GM20431 (cell line): ENCODE results near the gene PXYLP1.

Experiments used
- in situ Hi-C: fragments of 300-500 bp; cut with MseI, MboI; formaldehyde crosslinking; loops from one replicate; pipeline ENCODE4 v1.15.0; 2020; ENCODE audit warnings: low sequenced_read_pairs; ENCODE audit not compliant: unreplicated experiment

Gene PXYLP1

GRCh38 chr3:141335531-141336061, 104.0 kb downstream of the PXYLP1 start:
- in situ Hi-C loops: no loop called here

DNA sequence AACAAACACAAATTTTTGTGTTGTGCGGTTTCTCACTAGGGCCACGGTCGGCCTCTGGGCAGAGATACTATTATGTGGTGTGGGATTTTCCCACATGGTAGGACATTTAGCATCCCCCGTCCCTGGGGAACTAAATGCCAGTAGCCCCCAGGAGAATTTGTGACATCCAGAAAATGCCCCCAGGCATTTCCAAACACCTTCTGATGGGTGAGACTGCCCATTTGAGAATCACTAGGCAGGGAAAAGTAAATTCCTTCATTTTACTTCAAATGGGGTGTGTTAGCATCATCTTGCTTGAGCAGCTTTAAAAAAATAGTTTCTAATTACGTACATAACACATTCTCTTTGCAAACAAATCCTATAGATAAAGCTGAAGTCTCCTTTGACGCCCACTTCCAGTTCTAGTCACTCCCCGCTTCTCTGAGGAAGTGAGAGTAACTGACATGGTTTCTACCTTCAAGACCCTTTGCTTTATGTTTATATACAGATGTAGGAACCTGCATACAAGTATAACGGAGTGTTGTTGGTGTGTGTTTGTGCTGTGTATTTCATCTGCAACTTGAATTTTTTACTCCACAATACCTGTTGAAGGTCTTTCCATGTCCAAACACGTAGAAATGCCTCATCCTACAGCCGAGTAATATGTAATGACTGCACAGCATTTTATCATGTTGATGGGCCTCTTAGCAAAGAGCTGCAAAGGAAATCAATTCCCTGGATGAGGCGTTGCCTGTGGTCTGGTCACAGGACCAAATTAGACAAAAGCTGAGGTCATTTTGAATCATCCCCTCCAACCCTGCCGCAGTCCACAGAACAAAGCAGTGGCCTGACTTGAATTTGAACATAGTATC, 105.3 kb downstream of the PXYLP1 start:
- in situ Hi-C loops: no loop called here

DNA sequence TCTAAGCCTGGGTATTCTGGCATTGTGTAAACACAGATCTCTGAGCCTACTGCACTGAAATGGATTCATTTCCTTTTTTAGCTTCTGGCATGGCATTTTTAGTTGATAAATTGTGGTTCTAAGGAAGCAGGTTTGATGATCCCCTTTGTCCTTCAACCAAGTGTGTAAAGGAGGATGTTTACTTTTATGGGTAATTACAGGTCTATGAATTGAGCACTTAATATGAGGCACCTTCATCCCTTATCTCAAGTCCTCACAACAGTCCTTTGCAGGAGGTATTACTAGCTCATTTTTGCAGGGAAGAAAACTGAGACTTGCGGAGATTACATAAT, 105.9 kb downstream of the PXYLP1 start:
- in situ Hi-C loops: no loop called here

DNA sequence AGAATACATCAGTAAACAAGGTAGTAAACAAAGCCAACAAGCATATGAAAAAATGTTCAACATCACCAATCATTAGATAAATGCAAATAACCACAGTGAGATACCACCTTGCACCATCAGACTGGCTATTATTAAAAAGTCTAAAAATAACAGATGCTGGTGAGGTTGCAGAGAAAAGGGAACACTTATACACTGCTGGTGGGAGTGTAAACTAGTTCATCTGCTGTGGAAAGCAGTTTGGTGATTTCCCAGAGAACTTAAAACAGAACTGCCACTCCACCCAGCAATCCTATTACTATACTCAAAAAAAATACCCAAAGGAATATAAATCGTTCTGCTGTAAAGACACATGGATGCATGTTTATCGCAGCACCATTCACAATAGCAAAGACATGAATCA, 106.4 kb downstream of the PXYLP1 start:
- in situ Hi-C loops: no loop called here

GRCh38 chr3:141338881-141339280, 107.3 kb downstream of the PXYLP1 start:
- in situ Hi-C loops: no loop called here

- in situ Hi-C loops: no loop called here
Observed at GRCh38 chr3:141341536-141341935, 109.9 kb downstream of the PXYLP1 start.

DNA sequence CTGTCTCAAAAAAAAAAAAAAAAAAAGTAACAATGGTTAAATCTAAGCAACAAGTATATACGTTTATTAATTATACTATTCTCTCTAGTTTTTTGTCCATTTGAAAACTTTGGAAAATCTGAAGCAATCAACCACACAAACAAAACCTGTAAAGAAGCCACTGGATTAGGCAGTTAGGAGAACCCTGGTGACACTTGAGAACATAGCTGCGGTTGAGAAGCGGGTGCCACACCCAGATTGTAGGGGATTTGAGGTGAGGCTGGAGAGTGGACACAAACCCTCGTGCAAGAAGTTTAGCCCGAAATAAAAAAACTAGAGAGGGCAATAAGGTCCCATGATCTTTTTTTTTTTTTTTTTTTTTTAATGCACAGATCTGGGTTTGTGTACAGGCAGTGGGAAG, 110.8 kb downstream of the PXYLP1 start:
- in situ Hi-C loops: no loop called here

GRCh38 chr3:141343077-141343476, 111.5 kb downstream of the PXYLP1 start:
- in situ Hi-C loops: no loop called here

- in situ Hi-C loops: no loop called here
Observed at GRCh38 chr3:141343865-141344271, 112.2 kb downstream of the PXYLP1 start.
